ENCODE data around the gene APLNR. TPM values are rescaled to one million over a fixed set of nuclear protein-coding genes. Genes with fewer than 3 reads are reported as not detected.

The APLNR gene
- polyA plus RNA-seq, 1 of the 3 experiments (the other 2 are of a cell fraction) = 0.03 TPM

- TF ChIP-seq CHD2 (IDR thresholded peaks at IDR 0.05; ENCODE audit: low read length, partially characterized antibody) = no peak
- TF ChIP-seq USF1 (IDR thresholded peaks at IDR 0.05; ENCODE audit: borderline replicate concordance, low read depth) = no peak
- TF ChIP-seq NRF1 (IDR thresholded peaks at IDR 0.05; ENCODE audit: low read depth, low read length) = no peak
- no peak for TF ChIP-seq SIN3A (IDR thresholded peaks at IDR 0.05; ENCODE audit: borderline replicate concordance, low read depth, low read length)
These were observed 14.0 kb upstream of the APLNR start (continued) for GRCh38 chr11:57251037-57251436.

- peaks cover 7% of the 10 kb centered on the region for H3F3A ChIP-seq (replicated peaks; ENCODE audit: insufficient read depth)
- H3K4me2 ChIP-seq = no peak overlapping the region
- H4K20me1 ChIP-seq (ENCODE audit: insufficient read depth) = no peaks in the 10 kb centered on the region
- no peak overlapping the region for H3K9ac ChIP-seq
- H3K27me3 ChIP-seq (ENCODE audit: insufficient read depth) = no peaks in the 10 kb centered on the region; the same call in 1 of the 2 replicates
- ChIA-PET POLR2A (interaction anchor here (0.7 to 1.4 kb wide), 7 partner anchors 9 to 423 kb away, joined by 3 to 8 read pairs (median 4); no protein-coding TSS in a partner anchor), CTCF (interaction anchor here (0.5 to 10.0 kb wide), 106 partner anchors 10 to 1338 kb away, joined by 3 to 491 read pairs (median 5); partner anchors contain the start of genes APLNR and SSRP1)
- H3K9me2 ChIP-seq = no peaks in the 10 kb centered on the region
- H3K36me3 ChIP-seq (replicated peaks in 1 of 2; ENCODE audit: control insufficient read depth in 1 of 2, insufficient read depth in 2 of 2, low read length in 1 of 2) = no peaks in the 10 kb centered on the region
- H3K4me1 ChIP-seq (ENCODE audit: control insufficient read depth in 1 of 2, insufficient read depth in 2 of 2, low read depth in 1 of 2, low read length in 1 of 2) = peaks cover 0 to 15% of the 10 kb centered on the region in 2 experiments; a peak in 1 of 4 replicates
- DNase-seq = no peak
- H3K9me3 ChIP-seq = no peaks in the 10 kb centered on the region
- H3K79me2 ChIP-seq (ENCODE audit: insufficient read depth) = no peaks in the 10 kb centered on the region
- H2AFZ ChIP-seq (ENCODE audit: low read depth) = no peak overlapping the region
- H3K4me3 ChIP-seq (ENCODE audit: low read depth in 2 of 2, low read length in 1 of 2) = peak overlapping the region in 1 of 2 experiments; percentile 21; a peak in 1 of 4 replicates
- H3K27ac ChIP-seq (ENCODE audit: low read depth in 2 of 2, low read length in 1 of 2) = peak overlapping the region in 1 of 2 experiments; percentile 94; a peak in 2 of 4 replicates
- 27% methylated on average over 10 of the region's 10 CpGs for WGBS (ENCODE audit: low lambda C conversion rate)
- TF ChIP-seq MAX (IDR thresholded peaks at IDR 0.05; ENCODE audit: low read depth) (no peak), REST (IDR thresholded peaks at IDR 0.05; ENCODE audit: low read depth, low read length) (no peak), SMC3 (IDR thresholded peaks at IDR 0.05; ENCODE audit: low read depth, low read length) (peak; percentile 92), RAD21 (IDR thresholded peaks at IDR 0.05; ENCODE audit: low read length) (peak; percentile 96), TAF1 (IDR thresholded peaks at IDR 0.05; ENCODE audit: borderline replicate concordance, low read depth, low read length) (no peak), NRF1 (IDR thresholded peaks at IDR 0.05; ENCODE audit: low read depth, low read length) (0 out of 2 replicates have a peak, but pooled peaks have one; percentile 5), NFIC (IDR thresholded peaks at IDR 0.05; ENCODE audit: borderline replicate concordance) (peak; percentile 15; the same call in 1 of the 2 replicates), POLR2AphosphoS5 (IDR thresholded peaks at IDR 0.05; ENCODE audit: low read depth, low read length) (no peak), CTCF (IDR thresholded peaks at IDR 0.05) (peak; percentile 89), ZBTB33 (IDR thresholded peaks at IDR 0.05; ENCODE audit: borderline replicate concordance, low read depth) (no peak), RCOR1 (IDR thresholded peaks at IDR 0.05; ENCODE audit: low read length) (no peak), IRF3 (IDR thresholded peaks at IDR 0.05; ENCODE audit: low read depth, low read length) (no peak), ELF1 (IDR thresholded peaks at IDR 0.05) (no peak), GABPA (IDR thresholded peaks at IDR 0.05; ENCODE audit: low read depth) (no peak), GATA2 (CRISPR knock-in tag; IDR thresholded peaks at IDR 0.05) (no peak), SIN3A (IDR thresholded peaks at IDR 0.05; ENCODE audit: borderline replicate concordance, low read depth, low read length) (no peak), RXRA (IDR thresholded peaks at IDR 0.05; ENCODE audit: borderline replicate concordance, low read depth) (no peak)
These were observed 12.6 kb upstream of the APLNR start for GRCh38 chr11:57249384-57250319.
